Skeletal muscle satellite cell (primary cell): ENCODE data around the gene CASQ1.

Source experiments
- H3K27me3 ChIP-seq: 2 replicates; pipeline ENCODE4 v1.7.0; 2013; ENCODE audit warnings: low read length; ENCODE audit not compliant: control insufficient read depth, insufficient read depth
- H3K36me3 ChIP-seq: 2 replicates; pipeline ENCODE4 v1.7.0; 2013; ENCODE audit warnings: mild to moderate bottlenecking, control low read depth, low read length; ENCODE audit not compliant: insufficient read depth
- H3K4me1 ChIP-seq: 2 replicates; pipeline ENCODE4 v1.7.0; 2013; ENCODE audit warnings: low read length; ENCODE audit not compliant: control insufficient read depth, insufficient read depth
- H3K4me2 ChIP-seq: 2 replicates; pipeline ENCODE4 v1.7.0; 2013; ENCODE audit warnings: mild to moderate bottlenecking, low read length
- H3K4me3 ChIP-seq: 2 replicates; pipeline ENCODE4 v1.7.0; 2013; ENCODE audit warnings: low read length
- H3K9ac ChIP-seq: 2 replicates; pipeline ENCODE4 v1.7.0; 2013; ENCODE audit warnings: mild to moderate bottlenecking, low read depth, low read length, moderate library complexity
- H3K9me3 ChIP-seq: replicated peaks from 2 replicates; pipeline ENCODE4 v1.7.0; 2013; ENCODE audit warnings: mild to moderate bottlenecking, control low read depth, low read length

Gene CASQ1

GRCh38 chr1:160158534-160158933 lies 31.8 kb upstream of the CASQ1 start:
- Histone ChIP-seq H3K36me3 (no peaks in the 10 kb centered on the region), H3K4me3 (no peak overlapping the region), H3K4me2 (no peak overlapping the region), H3K27me3 (peaks cover 12% of the 10 kb centered on the region), H3K4me1 (peaks cover 5% of the 10 kb centered on the region), H3K9ac (no peak overlapping the region), H3K9me3 (no peaks in the 10 kb centered on the region)

- Histone ChIP-seq H3K4me2 (no peak overlapping the region), H3K36me3 (no peaks in the 10 kb centered on the region), H3K27me3 (peaks cover 13% of the 10 kb centered on the region), H3K4me3 (no peak overlapping the region), H3K4me1 (peaks cover 5% of the 10 kb centered on the region), H3K9me3 (no peaks in the 10 kb centered on the region), H3K9ac (no peak overlapping the region)
Observed at GRCh38 chr1:160159846-160160245, 30.5 kb upstream of the CASQ1 start.

- Histone ChIP-seq H3K9ac (no peak overlapping the region), H3K9me3 (no peaks in the 10 kb centered on the region), H3K4me3 (no peak overlapping the region), H3K27me3 (peaks cover 20% of the 10 kb centered on the region), H3K4me2 (no peak overlapping the region), H3K4me1 (peaks cover 6% of the 10 kb centered on the region), H3K36me3 (no peaks in the 10 kb centered on the region)
Observed at GRCh38 chr1:160161965-160162705, 28.2 kb upstream of the CASQ1 start.

- Histone ChIP-seq H3K4me2 (no peak overlapping the region), H3K36me3 (no peaks in the 10 kb centered on the region), H3K4me3 (no peak overlapping the region), H3K4me1 (peaks cover 9% of the 10 kb centered on the region), H3K9ac (no peak overlapping the region), H3K27me3 (peaks cover 21% of the 10 kb centered on the region), H3K9me3 (no peaks in the 10 kb centered on the region)
Observed at GRCh38 chr1:160162931-160163330, 27.4 kb upstream of the CASQ1 start.

- no peaks in the 10 kb centered on the region for H3K36me3 ChIP-seq
Observed at GRCh38 chr1:160163615-160164014, 26.8 kb upstream of the CASQ1 start.

GRCh38 chr1:160164121-160164520 lies 26.3 kb upstream of the CASQ1 start:
- peaks cover 9% of the 10 kb centered on the region for H3K4me1 ChIP-seq

More at GRCh38 chr1:160163615-160164014, 26.8 kb upstream of the CASQ1 start:
- H3K4me1 ChIP-seq: peaks cover 9% of the 10 kb centered on the region
- H3K27me3 ChIP-seq: peaks cover 21% of the 10 kb centered on the region
- H3K9me3 ChIP-seq: no peaks in the 10 kb centered on the region
- H3K9ac ChIP-seq: no peak overlapping the region
- H3K4me3 ChIP-seq: no peak overlapping the region
- H3K4me2 ChIP-seq: no peak overlapping the region

GRCh38 chr1:160166166-160166868 lies 24.1 kb upstream of the CASQ1 start:
- no peak overlapping the region for H3K4me2 ChIP-seq
- H3K4me1 ChIP-seq: peaks cover 7% of the 10 kb centered on the region
- H3K4me3 ChIP-seq: no peak overlapping the region
- peaks cover 24% of the 10 kb centered on the region for H3K27me3 ChIP-seq
- H3K9ac ChIP-seq: no peak overlapping the region
- no peaks in the 10 kb centered on the region for H3K9me3 ChIP-seq
- H3K36me3 ChIP-seq: no peaks in the 10 kb centered on the region

More at GRCh38 chr1:160164121-160164520, 26.3 kb upstream of the CASQ1 start:
- H3K36me3 ChIP-seq: no peaks in the 10 kb centered on the region
- H3K4me3 ChIP-seq: no peak overlapping the region
- H3K4me2 ChIP-seq: no peak overlapping the region
- H3K9me3 ChIP-seq: no peaks in the 10 kb centered on the region
- peaks cover 21% of the 10 kb centered on the region for H3K27me3 ChIP-seq
- H3K9ac ChIP-seq: no peak overlapping the region

GRCh38 chr1:160167056-160167455 lies 23.3 kb upstream of the CASQ1 start:
- Histone ChIP-seq H3K4me1 (peaks cover 10% of the 10 kb centered on the region), H3K9me3 (no peaks in the 10 kb centered on the region), H3K9ac (no peak overlapping the region)

GRCh38 chr1:160167580-160167979 lies 22.8 kb upstream of the CASQ1 start:
- no peaks in the 10 kb centered on the region for H3K36me3 ChIP-seq
- H3K9me3 ChIP-seq: no peaks in the 10 kb centered on the region
- H3K9ac ChIP-seq: no peak overlapping the region
- H3K4me1 ChIP-seq: peaks cover 10% of the 10 kb centered on the region
- no peak overlapping the region for H3K4me2 ChIP-seq
- peaks cover 28% of the 10 kb centered on the region for H3K27me3 ChIP-seq
- no peak overlapping the region for H3K4me3 ChIP-seq

More at GRCh38 chr1:160167056-160167455, 23.3 kb upstream of the CASQ1 start:
- Histone ChIP-seq H3K27me3 (peaks cover 24% of the 10 kb centered on the region), H3K4me2 (no peak overlapping the region), H3K36me3 (no peaks in the 10 kb centered on the region), H3K4me3 (no peak overlapping the region)

GRCh38 chr1:160168016-160168415 lies 22.4 kb upstream of the CASQ1 start:
- Histone ChIP-seq H3K4me1 (peaks cover 10% of the 10 kb centered on the region), H3K4me3 (no peak overlapping the region), H3K4me2 (no peak overlapping the region), H3K36me3 (no peaks in the 10 kb centered on the region), H3K9ac (no peak overlapping the region), H3K9me3 (no peaks in the 10 kb centered on the region), H3K27me3 (peaks cover 32% of the 10 kb centered on the region)

GRCh38 chr1:160168609-160169369 lies 21.6 kb upstream of the CASQ1 start:
- H3K9me3 ChIP-seq: no peaks in the 10 kb centered on the region
- H3K27me3 ChIP-seq: peaks cover 40% of the 10 kb centered on the region
- no peak overlapping the region for H3K4me2 ChIP-seq
- H3K4me3 ChIP-seq: no peak overlapping the region
- no peaks in the 10 kb centered on the region for H3K36me3 ChIP-seq
- H3K9ac ChIP-seq: no peak overlapping the region
- H3K4me1 ChIP-seq: peaks cover 10% of the 10 kb centered on the region
